ENCODE data around the gene CHML.

CHML gene

GRCh38 chr1:241679961-241680360, 39.8 kb upstream of the CHML start:
- no peak for TF ChIP-seq POLR2AphosphoS5 (IDR thresholded peaks at IDR 0.05; ENCODE audit: low read depth, low read length)
- no peak for TF ChIP-seq FOXP2 (optimal IDR thresholded peaks at IDR 0.05; ENCODE audit: borderline replicate concordance, extremely low read depth, extremely low read length, insufficient read depth)
- no peak for TF ChIP-seq SIN3A (IDR thresholded peaks at IDR 0.05; ENCODE audit: borderline replicate concordance, insufficient read depth, low read length)
- TF ChIP-seq REST (IDR thresholded peaks at IDR 0.05; ENCODE audit: insufficient read depth in 1 of 2, low read depth in 2 of 2, low read length in 2 of 2) = no peak
- no peak for TF ChIP-seq TAF1 (IDR thresholded peaks at IDR 0.05; ENCODE audit: borderline replicate concordance, insufficient read depth, low read length)

GRCh38 chr1:241679404-241679803, 39.2 kb upstream of the CHML start:
- TF ChIP-seq POLR2AphosphoS5 (IDR thresholded peaks at IDR 0.05; ENCODE audit: low read depth, low read length) (no peak), FOXP2 (optimal IDR thresholded peaks at IDR 0.05; ENCODE audit: borderline replicate concordance, extremely low read depth, extremely low read length, insufficient read depth) (no peak), TAF1 (IDR thresholded peaks at IDR 0.05; ENCODE audit: borderline replicate concordance, insufficient read depth, low read length) (no peak)

GRCh38 chr1:241678536-241678935, 38.4 kb upstream of the CHML start:
- TF ChIP-seq SIN3A (IDR thresholded peaks at IDR 0.05; ENCODE audit: borderline replicate concordance, insufficient read depth, low read length) = no peak
- no peak for TF ChIP-seq TAF1 (IDR thresholded peaks at IDR 0.05; ENCODE audit: borderline replicate concordance, insufficient read depth, low read length)
- TF ChIP-seq POLR2AphosphoS5 (IDR thresholded peaks at IDR 0.05; ENCODE audit: low read depth, low read length) = no peak
- no peak for TF ChIP-seq REST (IDR thresholded peaks at IDR 0.05; ENCODE audit: insufficient read depth in 1 of 2, low read depth in 2 of 2, low read length in 2 of 2)
- no peak for TF ChIP-seq FOXP2 (optimal IDR thresholded peaks at IDR 0.05; ENCODE audit: borderline replicate concordance, extremely low read depth, extremely low read length, insufficient read depth)

GRCh38 chr1:241677201-241677600, 37.0 kb upstream of the CHML start:
- no peak for TF ChIP-seq SIN3A (IDR thresholded peaks at IDR 0.05; ENCODE audit: borderline replicate concordance, insufficient read depth, low read length)
- no peak for TF ChIP-seq TAF1 (IDR thresholded peaks at IDR 0.05; ENCODE audit: borderline replicate concordance, insufficient read depth, low read length)
- TF ChIP-seq POLR2AphosphoS5 (IDR thresholded peaks at IDR 0.05; ENCODE audit: low read depth, low read length) = no peak

- TF ChIP-seq REST (IDR thresholded peaks at IDR 0.05; ENCODE audit: insufficient read depth in 1 of 2, low read depth in 2 of 2, low read length in 2 of 2) = no peak
- no peak for TF ChIP-seq TAF1 (IDR thresholded peaks at IDR 0.05; ENCODE audit: borderline replicate concordance, insufficient read depth, low read length)
- TF ChIP-seq SIN3A (IDR thresholded peaks at IDR 0.05; ENCODE audit: borderline replicate concordance, insufficient read depth, low read length) = no peak
- TF ChIP-seq POLR2AphosphoS5 (IDR thresholded peaks at IDR 0.05; ENCODE audit: low read depth, low read length) = no peak
- TF ChIP-seq FOXP2 (optimal IDR thresholded peaks at IDR 0.05; ENCODE audit: borderline replicate concordance, extremely low read depth, extremely low read length, insufficient read depth) = no peak
These were observed 35.8 kb upstream of the CHML start for GRCh38 chr1:241675983-241676382.

GRCh38 chr1:241674805-241675384, 34.7 kb upstream of the CHML start:
- no peak for TF ChIP-seq SIN3A (IDR thresholded peaks at IDR 0.05; ENCODE audit: borderline replicate concordance, insufficient read depth, low read length)

GRCh38 chr1:241672301-241672700, 32.1 kb upstream of the CHML start:
- TF ChIP-seq FOXP2 (optimal IDR thresholded peaks at IDR 0.05; ENCODE audit: borderline replicate concordance, extremely low read depth, extremely low read length, insufficient read depth) (no peak), REST (IDR thresholded peaks at IDR 0.05; ENCODE audit: insufficient read depth in 1 of 2, low read depth in 2 of 2, low read length in 2 of 2) (no peak), SIN3A (IDR thresholded peaks at IDR 0.05; ENCODE audit: borderline replicate concordance, insufficient read depth, low read length) (no peak), TAF1 (IDR thresholded peaks at IDR 0.05; ENCODE audit: borderline replicate concordance, insufficient read depth, low read length) (no peak), POLR2AphosphoS5 (IDR thresholded peaks at IDR 0.05; ENCODE audit: low read depth, low read length) (no peak)
